ENCODE measurements around the gene PRDM13.

- no peak for TF ChIP-seq TAF1 (IDR thresholded peaks at IDR 0.05; ENCODE audit: low read depth)
- no peak for TF ChIP-seq REST (IDR thresholded peaks at IDR 0.05; ENCODE audit: low read depth)
- TF ChIP-seq YY1 (IDR thresholded peaks at IDR 0.05; ENCODE audit: low read depth) = no peak
- no peak for TF ChIP-seq MAX (IDR thresholded peaks at IDR 0.05)
- no peak for TF ChIP-seq TCF12 (IDR thresholded peaks at IDR 0.05; ENCODE audit: low read depth)
Measured at GRCh38 chr6:99579781-99580180, 26.9 kb upstream of the PRDM13 start.

Data from Ishikawa (cell line).